Thyroid gland (tissue), 4 donors: ENCODE measurements around the gene TMC8.
A peak's percentile ranks its signal among the peaks of the same experiment; 100 is the strongest.

Experiments
- POLR2A ChIP-seq, 2 donors: fragments of 450-650 bp; IDR thresholded peaks; one replicate each; pipeline ENCODE4 v1.6.1; 2017; ENCODE audit warnings: antibody characterized with exemption in 2 of 2, mild to moderate bottlenecking in 2 of 2, moderate library complexity in 1 of 2
- TF ChIP-seq, protein P1 (sequence below), 6 experiments: fragments of 200-600 bp in 3 of 6; fragments of 450-650 bp in 3 of 6; sonication (generic) in 3 of 6; IDR thresholded peaks; one replicate each; pipeline ENCODE4 v1.5.1; 2016 to 2019; ENCODE audit warnings: antibody characterized with exemption in 6 of 6, mild to moderate bottlenecking in 2 of 6, inconsistent platforms in 1 of 6, moderate library complexity in 1 of 6

DNA sequence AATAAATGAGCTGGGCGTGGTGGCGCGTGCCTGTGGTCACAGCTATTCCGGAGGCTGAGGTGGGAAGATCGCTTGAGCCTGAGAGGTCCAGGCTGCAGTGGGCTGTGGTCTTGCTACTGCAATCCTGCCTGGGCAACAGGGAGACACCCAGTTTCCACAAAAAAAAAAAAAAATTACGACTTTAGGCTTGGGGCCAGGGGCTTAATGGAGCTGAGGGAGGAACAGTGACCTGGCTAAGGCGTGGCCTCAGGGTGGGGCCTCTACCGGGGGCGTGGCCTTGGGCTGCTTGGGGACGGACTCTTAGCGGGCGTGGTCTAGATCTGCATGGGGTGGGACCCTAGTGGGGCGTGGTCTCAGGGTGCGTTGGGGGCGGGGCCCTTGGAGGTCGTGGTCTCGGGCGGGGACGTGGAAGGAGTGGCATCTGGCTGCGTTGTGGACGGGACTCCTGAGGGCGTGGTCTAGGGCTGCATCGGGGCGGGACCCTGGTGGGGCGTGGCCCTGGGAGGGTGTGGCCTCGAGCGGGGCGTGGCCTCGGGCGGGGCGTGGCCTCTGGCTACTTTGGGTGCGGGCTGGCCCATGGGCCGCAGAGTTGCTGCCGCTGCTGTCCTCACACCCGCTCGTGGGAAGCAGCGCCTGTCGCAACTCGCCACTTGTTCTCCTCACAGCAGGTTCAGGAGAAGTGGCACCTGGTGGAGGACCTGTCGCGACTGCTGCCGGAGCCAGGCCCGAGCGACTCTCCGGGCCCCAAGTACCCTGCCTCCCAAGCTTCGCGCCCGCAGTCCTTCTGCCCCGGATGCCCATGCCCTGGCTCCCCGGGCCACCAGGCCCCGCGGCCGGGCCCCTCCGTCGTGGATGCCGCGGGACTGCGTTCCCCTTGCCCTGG lies 9.8 kb downstream of the TMC8 start:
- TF ChIP-seq, protein P1, sequence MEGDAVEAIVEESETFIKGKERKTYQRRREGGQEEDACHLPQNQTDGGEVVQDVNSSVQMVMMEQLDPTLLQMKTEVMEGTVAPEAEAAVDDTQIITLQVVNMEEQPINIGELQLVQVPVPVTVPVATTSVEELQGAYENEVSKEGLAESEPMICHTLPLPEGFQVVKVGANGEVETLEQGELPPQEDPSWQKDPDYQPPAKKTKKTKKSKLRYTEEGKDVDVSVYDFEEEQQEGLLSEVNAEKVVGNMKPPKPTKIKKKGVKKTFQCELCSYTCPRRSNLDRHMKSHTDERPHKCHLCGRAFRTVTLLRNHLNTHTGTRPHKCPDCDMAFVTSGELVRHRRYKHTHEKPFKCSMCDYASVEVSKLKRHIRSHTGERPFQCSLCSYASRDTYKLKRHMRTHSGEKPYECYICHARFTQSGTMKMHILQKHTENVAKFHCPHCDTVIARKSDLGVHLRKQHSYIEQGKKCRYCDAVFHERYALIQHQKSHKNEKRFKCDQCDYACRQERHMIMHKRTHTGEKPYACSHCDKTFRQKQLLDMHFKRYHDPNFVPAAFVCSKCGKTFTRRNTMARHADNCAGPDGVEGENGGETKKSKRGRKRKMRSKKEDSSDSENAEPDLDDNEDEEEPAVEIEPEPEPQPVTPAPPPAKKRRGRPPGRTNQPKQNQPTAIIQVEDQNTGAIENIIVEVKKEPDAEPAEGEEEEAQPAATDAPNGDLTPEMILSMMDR (IDR thresholded peaks at IDR 0.05): no peak
- TF ChIP-seq POLR2A (IDR thresholded peaks at IDR 0.05): peak in 1 of 2 donors; percentile 57
